Activated T-helper 9 cell treated with anti-CD3 and anti-CD28 coated beads, Interleukin-2, amount 50 U/mL, for 16 hours (primary cell): ENCODE data around the gene NHERF1.
A peak's percentile ranks its signal among the peaks of the same experiment; 100 is the strongest.

Experiments
- DNase-seq: peaks from one replicate; pipeline ENCODE4 v3.0.0-alpha.2; 2020; ENCODE audit warnings: low read depth

Gene NHERF1

DNA sequence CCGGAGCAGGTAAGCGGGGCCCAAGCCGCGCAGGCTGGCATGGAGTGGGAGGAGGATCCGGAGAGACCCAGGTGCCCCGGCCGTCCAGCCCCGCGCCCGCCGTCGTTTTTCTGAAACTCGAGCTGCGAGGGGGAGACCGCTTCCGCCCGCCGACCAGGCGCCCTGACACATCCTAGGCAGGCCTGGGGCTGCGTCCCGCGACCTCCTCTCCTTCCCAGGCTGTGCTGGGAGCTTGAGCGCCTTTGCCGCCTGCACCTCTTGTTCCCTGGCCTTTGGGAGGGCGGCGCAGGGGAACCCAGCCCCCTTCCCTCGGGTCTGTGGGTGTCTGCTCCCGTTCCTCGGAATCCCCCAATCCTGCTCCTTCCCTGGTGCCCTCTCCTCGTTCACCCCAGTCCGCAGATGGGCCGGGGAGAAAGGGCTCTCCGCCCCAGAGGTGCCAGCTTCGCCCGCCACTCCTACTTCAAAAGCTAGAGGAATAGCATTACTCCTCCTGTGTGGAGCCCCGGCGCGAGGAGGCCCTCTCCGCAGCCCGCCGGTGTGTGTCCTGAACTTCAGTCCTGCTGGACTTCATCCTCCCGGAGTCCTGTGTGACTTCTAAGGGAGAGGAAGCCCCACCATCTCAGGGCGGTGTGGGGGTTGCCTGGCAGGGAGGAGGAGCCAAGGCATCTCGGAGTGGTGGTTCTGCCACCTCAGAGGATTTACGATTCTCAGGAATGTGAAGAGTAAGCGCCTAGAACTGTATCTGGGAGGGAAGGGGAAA is 1.0 kb downstream of the NHERF1 start:
- DNase-seq = peak; percentile 27

DNA sequence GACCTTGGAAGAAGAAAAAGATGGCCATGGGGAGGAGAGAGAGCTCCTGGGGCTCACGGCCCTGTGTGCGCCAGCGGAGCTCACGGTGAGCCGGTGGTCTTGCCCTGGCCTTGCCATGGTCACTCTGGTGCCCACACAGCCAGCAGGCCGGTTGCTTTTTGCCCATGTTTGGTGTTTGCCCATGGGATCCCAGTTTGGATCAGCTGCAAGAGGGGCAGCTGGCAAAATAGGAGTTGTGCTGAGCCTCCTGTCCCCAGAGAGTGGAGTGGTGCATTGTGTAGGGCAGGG is 1.6 kb downstream of the NHERF1 start:
- DNase-seq = no peak

GRCh38 chr17:74750327-74751069 is 2.1 kb downstream of the NHERF1 start:
- no peak for DNase-seq

- no peak for DNase-seq
Observed at GRCh38 chr17:74752415-74752814, 4.0 kb downstream of the NHERF1 start.

DNA sequence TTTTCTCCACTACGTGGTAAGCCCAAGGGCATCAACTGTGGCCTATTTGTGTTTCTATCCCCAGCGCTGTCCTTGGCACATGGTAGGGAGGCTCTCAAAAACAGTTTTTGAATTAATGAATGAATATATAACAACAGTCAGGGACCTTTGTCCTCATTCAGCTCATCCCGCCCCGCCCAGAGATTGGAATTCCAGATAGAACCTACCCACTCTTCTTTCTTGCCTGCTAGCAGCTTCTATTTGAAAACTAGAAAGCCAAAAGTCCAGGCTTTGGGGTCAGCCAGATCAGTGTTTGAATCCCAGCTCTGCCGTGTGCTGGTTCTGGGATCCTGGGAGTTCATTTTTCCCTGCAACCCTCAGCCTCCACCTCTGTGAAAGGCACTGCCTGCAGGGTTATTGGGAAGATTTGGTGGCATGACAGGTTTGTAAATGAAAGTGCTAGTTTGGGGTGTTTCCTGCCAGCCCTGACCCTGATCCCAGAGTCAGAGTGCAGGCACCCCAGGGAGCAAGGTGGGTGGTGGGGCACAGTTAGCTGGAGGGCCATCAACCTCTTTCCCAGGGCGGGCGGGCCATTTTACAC is 4.5 kb downstream of the NHERF1 start:
- DNase-seq = no peak

GRCh38 chr17:74754832-74755231 is 6.4 kb downstream of the NHERF1 start:
- DNase-seq = no peak

- DNase-seq = no peak
Observed at GRCh38 chr17:74755533-74755932, 7.1 kb downstream of the NHERF1 start.

DNA sequence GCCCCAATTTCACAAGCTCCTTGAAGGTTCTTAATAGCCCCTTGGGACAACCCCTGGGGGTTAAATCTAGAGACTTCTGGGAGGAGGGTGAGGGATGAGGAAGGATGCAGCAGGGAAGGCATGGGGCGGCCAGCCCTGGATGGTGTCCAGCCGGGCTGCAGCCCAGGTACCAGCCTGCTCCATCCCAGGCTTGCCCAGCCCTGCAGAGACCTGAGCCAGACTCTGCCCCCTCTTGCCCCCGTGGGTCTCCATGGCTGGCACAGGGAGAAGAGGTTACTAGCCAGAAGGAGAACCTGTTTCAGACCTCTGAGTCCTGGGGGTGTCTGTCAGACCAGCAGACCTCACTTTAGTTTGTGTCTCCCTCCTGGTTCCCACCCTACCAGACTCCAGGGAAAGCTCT is 8.5 kb downstream of the NHERF1 start:
- no peak for DNase-seq

DNA sequence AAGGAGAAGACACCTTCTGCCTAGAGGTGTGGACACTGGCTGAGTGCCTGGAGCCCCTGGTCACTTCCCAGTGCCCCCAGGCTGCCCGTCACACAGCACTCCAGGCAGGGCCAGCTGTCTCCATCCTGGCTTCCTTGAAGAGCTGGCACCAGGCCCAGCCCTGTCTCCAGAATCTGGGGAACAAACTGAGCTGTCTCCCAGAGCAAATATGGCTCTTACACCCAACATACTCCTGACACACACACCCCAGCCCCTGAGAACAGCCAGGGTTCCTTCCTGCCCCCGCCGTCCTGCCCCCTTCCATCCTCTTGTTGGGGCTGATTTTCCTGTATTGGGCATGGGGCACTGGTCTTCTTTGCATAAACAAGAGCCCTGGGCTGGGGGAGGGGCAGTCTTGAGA is 9.1 kb downstream of the NHERF1 start:
- DNase-seq = no peak

- no peak for DNase-seq
Observed at GRCh38 chr17:74757931-74758847, 9.8 kb downstream of the NHERF1 start.

- DNase-seq = no peak
Observed at GRCh38 chr17:74758848-74759168, 10.4 kb downstream of the NHERF1 start.

DNA sequence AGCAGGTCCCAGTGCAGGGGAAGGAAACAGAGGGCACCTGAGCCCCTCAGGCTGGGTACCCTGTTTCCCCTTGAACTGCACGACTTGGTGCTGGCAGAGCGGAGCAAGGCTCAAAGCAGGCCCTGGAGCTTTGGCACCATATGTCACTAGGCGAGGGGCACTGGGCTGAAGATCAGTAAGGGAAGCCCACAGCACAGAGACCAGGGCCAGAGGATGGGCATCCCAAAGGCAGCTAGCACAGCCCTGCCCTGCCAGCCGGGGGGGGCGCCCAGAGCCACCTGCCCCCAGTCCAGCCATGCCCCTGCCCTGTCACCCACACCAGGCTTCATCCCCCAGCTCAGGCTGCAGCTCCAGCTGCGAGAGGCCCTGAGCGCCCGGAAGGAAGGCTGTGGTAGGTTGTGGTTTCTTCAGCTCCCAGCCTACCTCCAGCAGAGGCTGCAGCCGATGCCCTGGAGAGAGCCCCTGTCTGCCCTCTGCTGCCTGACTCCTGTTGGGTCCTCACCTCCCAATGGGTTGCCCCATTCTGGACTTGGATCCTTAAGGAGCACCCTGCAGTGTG is 10.9 kb downstream of the NHERF1 start:
- DNase-seq = no peak

GRCh38 chr17:74759941-74760340 is 11.5 kb downstream of the NHERF1 start:
- no peak for DNase-seq

DNA sequence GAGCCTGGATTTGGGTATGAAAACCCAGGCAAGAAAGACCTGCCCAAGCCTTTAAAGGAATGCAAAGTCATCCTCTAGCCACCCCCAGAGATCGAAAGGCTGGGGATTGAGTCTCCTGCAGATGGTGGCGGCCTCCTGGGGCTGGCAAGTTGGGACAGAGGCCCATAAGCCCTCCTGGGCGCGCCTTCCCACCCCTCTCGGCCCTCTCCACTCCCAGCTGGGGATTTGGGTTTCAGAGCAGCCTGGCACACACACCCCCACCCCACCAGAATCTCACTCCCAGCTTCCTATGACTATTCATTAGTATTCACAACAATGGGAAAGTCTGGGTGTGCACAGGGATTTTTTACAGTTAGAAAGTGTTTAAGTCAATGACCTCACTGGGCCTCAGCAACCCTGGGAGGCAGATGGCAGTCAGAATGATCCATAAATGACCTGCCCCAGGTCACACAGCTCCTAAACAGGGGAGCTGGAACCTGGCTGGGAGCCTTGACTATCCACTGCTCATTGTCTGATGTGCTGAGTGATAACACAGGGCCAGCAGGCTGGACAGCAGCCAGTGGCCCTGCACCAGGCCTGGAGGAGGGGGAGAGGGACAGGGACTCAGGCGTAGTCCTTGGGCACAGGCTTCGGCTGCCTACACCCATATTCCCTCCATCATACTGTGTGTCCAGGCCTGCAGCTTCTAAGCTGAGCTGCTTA is 12.1 kb downstream of the NHERF1 start:
- DNase-seq = no peak

- DNase-seq = no peak
Observed at GRCh38 chr17:74761419-74761818, 13.0 kb downstream of the NHERF1 start.

- no peak for DNase-seq
Observed at GRCh38 chr17:74761931-74762330, 13.5 kb downstream of the NHERF1 start.

DNA sequence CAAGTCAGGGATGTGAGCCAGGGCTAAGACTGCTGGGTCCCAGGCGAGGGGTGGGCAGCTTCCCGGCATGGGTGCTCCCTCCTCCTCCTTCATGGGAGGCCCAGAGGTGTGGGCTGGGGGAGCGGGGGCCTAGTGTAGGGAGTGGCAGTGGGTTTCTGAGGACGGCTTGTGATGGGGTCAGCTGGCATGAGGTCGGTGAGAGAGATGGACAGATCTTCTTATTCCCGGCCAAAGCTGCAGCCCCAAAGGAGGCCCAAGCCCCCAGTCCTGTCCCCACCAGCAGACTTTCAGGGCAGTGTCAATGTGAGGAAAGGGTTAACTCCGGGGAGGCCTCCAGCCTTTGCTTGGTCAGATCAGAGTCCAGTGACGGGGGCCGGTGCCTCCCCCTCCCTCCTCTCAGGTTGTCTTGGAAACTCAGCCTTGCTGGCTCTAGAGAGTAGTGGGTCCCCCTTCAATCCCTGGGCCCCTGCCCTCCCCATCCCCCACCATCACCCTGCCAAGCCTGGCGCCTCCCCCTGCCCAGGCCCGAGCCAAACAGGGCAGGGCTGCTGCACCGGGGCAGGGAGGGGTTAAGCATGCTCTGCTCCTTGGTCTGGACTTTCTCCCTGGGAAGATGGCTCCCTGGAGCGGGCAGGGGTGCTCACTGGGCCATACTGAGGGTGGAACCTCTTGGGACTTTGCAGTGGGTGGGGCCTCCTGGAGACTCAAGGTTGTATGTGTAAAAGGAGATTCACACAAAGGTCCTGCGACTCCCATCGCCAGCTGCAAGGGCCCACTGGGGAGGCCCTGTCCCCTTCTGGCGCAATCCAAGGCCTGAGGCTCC is 15.3 kb downstream of the NHERF1 start:
- DNase-seq = no peak

- no peak for DNase-seq
Observed at GRCh38 chr17:74764751-74765286, 16.4 kb downstream of the NHERF1 start.

- no peak for DNase-seq
Observed at GRCh38 chr17:74766413-74766812, 18.0 kb downstream of the NHERF1 start.

- no peak for DNase-seq
Observed at GRCh38 chr17:74767111-74767516, 18.7 kb downstream of the NHERF1 start.
